HepG2 (cell line): ENCODE results near the gene PPARA. TPM values are rescaled to one million over a fixed set of nuclear protein-coding genes. Genes with fewer than 3 reads are reported as not detected.

Experiments
- ATAC-seq: fragments of 200-7000 bp; cut with Tn5 transposase; 3 replicates; pipeline ENCODE4 v1.9.1; 2020; ENCODE audit warnings: mild to moderate bottlenecking, moderate library complexity
- BruUV-seq: library from RNA; stranded (reverse); fragments of 400-500 nt; replicated peaks from 2 replicates; lab custom pipeline; 2021; lab: Mats Ljungman, UMichigan
- CTCF ChIA-PET: fragments of 300-600 bp; formaldehyde crosslinking; extraction: SDS; loops from one replicate; lab custom pipeline; 2021; ENCODE audit warnings: low total read pairs, inconsistent platforms, low intra/inter-chr PET ratio; lab: Yijun Ruan, JAX
- POLR2A ChIA-PET: fragments of 350-600 bp; sonication (Branson Sonifier 250); formaldehyde crosslinking; loops from one replicate; lab custom pipeline; 2020; ENCODE audit warnings: antibody characterized with exemption, inconsistent platforms; lab: Yijun Ruan, JAX
- DNase-seq: peaks from one replicate; pipeline ENCODE4 v3.0.0-alpha.2; 2015; ENCODE audit warnings: low spot score
- FAIRE-seq: peaks from 3 replicates; lab custom pipeline; 2011; peaks lifted over from hg19 to GRCh38; lab: Jason Lieb, UNC
- H2AFZ ChIP-seq: one replicate; pipeline ENCODE4 v1.6.1; 2011; ENCODE audit warnings: low read length, inconsistent platforms
- H3K27ac ChIP-seq: fragments of 300-600 bp; 3 replicates; pipeline ENCODE4 v1.8.0; 2011; ENCODE audit warnings: mixed run types, mild to moderate bottlenecking, mixed read lengths, low read length, inconsistent platforms; ENCODE audit not compliant: insufficient read depth; ENCODE audit errors: extremely low read length
- H3K27me3 ChIP-seq, 2 experiments: fragments of 200-600 bp in 1 of 2; 2 replicates in 1 of 2; 3 replicates in 1 of 2; pipeline versions ENCODE4 v1.6.0 to v1.8.0; 2011; ENCODE audit warnings: low read length in 2 of 2, mild to moderate bottlenecking in 2 of 2, moderate library complexity in 2 of 2, inconsistent platforms in 1 of 2; ENCODE audit not compliant: insufficient read depth in 2 of 2, control insufficient read depth in 1 of 2
- H3K36me3 ChIP-seq, 2 experiments: fragments of 200-600 bp in 1 of 2; replicated peaks in 1 of 2; 2 replicates in 1 of 2; 3 replicates in 1 of 2; pipeline versions ENCODE4 v1.5.1 to v1.8.0; 2011; ENCODE audit warnings: low read length in 2 of 2, inconsistent platforms in 1 of 2; ENCODE audit not compliant: insufficient read depth in 2 of 2, control insufficient read depth in 1 of 2
- H3K4me1 ChIP-seq: 2 replicates; pipeline ENCODE4 v1.5.1; 2012; ENCODE audit warnings: low read length, inconsistent platforms; ENCODE audit not compliant: insufficient read depth
- H3K4me2 ChIP-seq: 2 replicates; pipeline ENCODE4 v1.6.0; 2011; ENCODE audit warnings: low read depth, low read length, inconsistent platforms
- H3K4me3 ChIP-seq, 3 experiments: fragments of 200-600 bp in 1 of 3; sonication (generic), shearing (Covaris generic) in 1 of 3; replicated peaks in 1 of 3; 2 replicates each; pipeline ENCODE4 v1.5.1; 2011 to 2016; ENCODE audit warnings: low read length in 3 of 3, inconsistent platforms in 2 of 3, low read depth in 2 of 3, mild to moderate bottlenecking in 2 of 3, control low read depth in 1 of 3, mixed read lengths in 1 of 3; ENCODE audit not compliant: insufficient read depth in 1 of 3
- H3K79me2 ChIP-seq: one replicate; pipeline ENCODE4 v1.6.1; 2011; ENCODE audit warnings: low read length, inconsistent platforms; ENCODE audit not compliant: insufficient read depth
- H3K9ac ChIP-seq: 2 replicates; pipeline ENCODE4 v1.6.0; 2011; ENCODE audit warnings: mild to moderate bottlenecking, low read depth, low read length, inconsistent platforms; ENCODE audit not compliant: insufficient read depth
- H3K9me3 ChIP-seq: 2 replicates; pipeline ENCODE4 v1.5.1; 2012; ENCODE audit warnings: mild to moderate bottlenecking, low read length
- H4K20me1 ChIP-seq: 2 replicates; pipeline ENCODE4 v1.6.0; 2011; ENCODE audit warnings: inconsistent platforms, mild to moderate bottlenecking, low read length, moderate library complexity; ENCODE audit not compliant: insufficient read depth
- CENPT ChIP-seq: sonication (generic); formaldehyde crosslinking; IDR thresholded peaks from 2 replicates; pipeline ENCODE4 v1.8.0; 2022; ENCODE audit warnings: low read depth, mild to moderate bottlenecking, moderate library complexity, missing genetic modification reagents
- HOXD1 ChIP-seq: sonication (generic); formaldehyde crosslinking; IDR thresholded peaks from 2 replicates; pipeline ENCODE4 v1.5.0; 2020; ENCODE audit warnings: missing genetic modification reagents
- KAT2B ChIP-seq: fragments of 150-350 bp; IDR thresholded peaks from 2 replicates; pipeline ENCODE4 v1.6.1; 2014; ENCODE audit warnings: low read depth, low read length, borderline replicate concordance
- NR3C1 ChIP-seq: sonication (generic); formaldehyde crosslinking; IDR thresholded peaks from 2 replicates; pipeline ENCODE4 v1.4.0; 2020; ENCODE audit warnings: missing genetic modification reagents
- SMAD3 ChIP-seq: sonication (generic); formaldehyde crosslinking; IDR thresholded peaks from 2 replicates; pipeline ENCODE4 v1.4.0; 2020; ENCODE audit warnings: missing genetic modification reagents
- SNAPC2 ChIP-seq: sonication (generic); formaldehyde crosslinking; IDR thresholded peaks from 2 replicates; pipeline ENCODE4 v1.8.1; 2022; ENCODE audit warnings: mild to moderate bottlenecking, missing genetic modification reagents
- ZBTB1 ChIP-seq: sonication (generic); formaldehyde crosslinking; IDR thresholded peaks from 2 replicates; pipeline ENCODE4 v1.4.0; 2020; ENCODE audit warnings: missing genetic modification reagents, borderline replicate concordance
- ZNF530 ChIP-seq: sonication (generic); formaldehyde crosslinking; IDR thresholded peaks from 2 replicates; pipeline ENCODE4 v1.5.0; 2020; ENCODE audit warnings: low read depth, mild to moderate bottlenecking, missing genetic modification reagents
- ZNF629 ChIP-seq: sonication (generic); formaldehyde crosslinking; conservative IDR thresholded peaks from 2 replicates; pipeline ENCODE4 v1.5.0; 2020; ENCODE audit warnings: missing genetic modification reagents
- ZNF782 ChIP-seq: sonication (generic); formaldehyde crosslinking; IDR thresholded peaks from 2 replicates; pipeline ENCODE4 v1.4.0; 2020; ENCODE audit warnings: missing genetic modification reagents, mild to moderate bottlenecking, borderline replicate concordance
- WGBS: methylation state at CpG from one replicate; pipeline ENCODE4 v1.1.6; 2017; ENCODE audit warnings: low lambda C conversion rate; 5-methylcytosine and 5-hydroxymethylcytosine counted together
- in situ Hi-C: cut with HindIII; loops from 2 replicates; pipeline ENCODE4 v1.10.0; 2017; ENCODE audit warnings: low pct_unique_long_range_greater_than_20kb; ENCODE audit not compliant: extremely low pct_ligation_motif_present
- intact Hi-C: fragments of 100-400 bp; cut with micrococcal nuclease; formaldehyde crosslinking; loops from one replicate; pipeline ENCODE4 v1.10.0; 2022; ENCODE audit not compliant: unreplicated experiment
- polyA plus RNA-seq, 8 experiments: library from polyadenylated mRNA; depleted of rRNA in 3 of 8; stranded (reverse) in 7 of 8; unstranded in 1 of 8; fragments of >200 nt; fragmentation: Illumina TruSeq in 4 of 8; extraction: Trizol in 4 of 8; gene quantifications; 2 replicates each; pipeline versions ENCODE4 v1.2.1 to v1.2.3, GENCODE V29; 2011 to 2016; ENCODE audit warnings: low read depth in 4 of 8, missing spikeins in 1 of 8, mixed read lengths in 1 of 8; ENCODE audit not compliant: insufficient read depth in 1 of 8
- total RNA-seq, 5 experiments: library from RNA; depleted of rRNA; stranded (reverse); fragments of >200 nt; fragmentation: Illumina TruSeq; extraction: Trizol; gene quantifications; 2 replicates each; pipeline ENCODE4 v1.2.3, GENCODE V29; 2016; ENCODE audit warnings: low read depth in 1 of 5
- TF ChIP-seq, protein P1 (sequence below): sonication (generic); formaldehyde crosslinking; IDR thresholded peaks from 2 replicates; pipeline ENCODE4 v1.4.0; 2020; ENCODE audit warnings: mild to moderate bottlenecking, missing genetic modification reagents, borderline replicate concordance

PPARA gene
- total and polyA plus RNA-seq, 2 of the 13 experiments (the other 11 are each of a cell fraction or from before 2014, with no cell fraction given) = 18.2 to 24.7 TPM

- peaks cover under 1% of the 10 kb centered on the region for H3K79me2 ChIP-seq
- DNase-seq (no peak), FAIRE-seq (no peak), ATAC-seq (no peak)
- no peaks in the 10 kb centered on the region for H3K27me3 ChIP-seq
- H3K4me2 ChIP-seq = no peak overlapping the region
- BruUV-seq = no TSS peak
- H3K4me1 ChIP-seq = peaks cover 21% of the 10 kb centered on the region
- no peaks in the 10 kb centered on the region for H4K20me1 ChIP-seq
- no peaks in the 10 kb centered on the region for H3K9me3 ChIP-seq
- no peak overlapping the region for H3K9ac ChIP-seq
- in situ Hi-C loops = no loop called here
- peaks cover 3% of the 10 kb centered on the region in 2 experiments; a peak in 2 of 5 replicates for H3K36me3 ChIP-seq
- no peak overlapping the region for H3K4me3 ChIP-seq
- no peak overlapping the region for H3K27ac ChIP-seq
- WGBS = 96% methylated on average over 8 of the region's 10 CpGs
- CTCF ChIA-PET = no interaction called here
- intact Hi-C loops = no loop called here
- TF ChIP-seq KAT2B (no peak), SNAPC2 (CRISPR knock-in tag) (no peak), ZNF629 (CRISPR knock-in tag) (no peak), HOXD1 (CRISPR knock-in tag) (no peak), SMAD3 (no peak), ZBTB1 (CRISPR knock-in tag) (no peak), ZNF530 (no peak), CENPT (CRISPR knock-in tag) (no peak), ZNF782 (no peak)
- POLR2A ChIA-PET = interaction anchor here (1.3 kb wide), 1 partner anchor 21 kb away, joined by 6 read pairs; the partner anchor contains the start of gene TTC38
- no peak overlapping the region for H2AFZ ChIP-seq
Observed at GRCh38 chr22:46246178-46246577, 95.9 kb downstream of the PPARA start.

GRCh38 chr22:46247443-46247975 lies 97.2 kb downstream of the PPARA start:
- BruUV-seq = no TSS peak

More at GRCh38 chr22:46247443-46247975, 97.2 kb downstream of the PPARA start:
- ChIA-PET POLR2A (interaction anchor here (0.5 to 7.2 kb wide), 2 partner anchors 21 to 95 kb away, joined by 3 to 83 read pairs; partner anchors contain the start of gene TTC38), CTCF (no interaction called here)
- WGBS = 100% methylated on average over 1 of the region's 2 CpGs
- Histone ChIP-seq H3K79me2 (peaks cover 4% of the 10 kb centered on the region), H3K4me2 (no peak overlapping the region), H3K4me3 (no peak overlapping the region), H3K36me3 (peaks cover 3% of the 10 kb centered on the region in 2 experiments; a peak in 2 of 5 replicates), H3K27me3 (no peaks in the 10 kb centered on the region), H3K27ac (no peak overlapping the region), H3K9me3 (no peaks in the 10 kb centered on the region), H2AFZ (no peak overlapping the region), H4K20me1 (no peaks in the 10 kb centered on the region), H3K9ac (no peak overlapping the region), H3K4me1 (peaks cover 30% of the 10 kb centered on the region)
- TF ChIP-seq HOXD1 (CRISPR knock-in tag) = no peak
- TF ChIP-seq, protein P1, sequence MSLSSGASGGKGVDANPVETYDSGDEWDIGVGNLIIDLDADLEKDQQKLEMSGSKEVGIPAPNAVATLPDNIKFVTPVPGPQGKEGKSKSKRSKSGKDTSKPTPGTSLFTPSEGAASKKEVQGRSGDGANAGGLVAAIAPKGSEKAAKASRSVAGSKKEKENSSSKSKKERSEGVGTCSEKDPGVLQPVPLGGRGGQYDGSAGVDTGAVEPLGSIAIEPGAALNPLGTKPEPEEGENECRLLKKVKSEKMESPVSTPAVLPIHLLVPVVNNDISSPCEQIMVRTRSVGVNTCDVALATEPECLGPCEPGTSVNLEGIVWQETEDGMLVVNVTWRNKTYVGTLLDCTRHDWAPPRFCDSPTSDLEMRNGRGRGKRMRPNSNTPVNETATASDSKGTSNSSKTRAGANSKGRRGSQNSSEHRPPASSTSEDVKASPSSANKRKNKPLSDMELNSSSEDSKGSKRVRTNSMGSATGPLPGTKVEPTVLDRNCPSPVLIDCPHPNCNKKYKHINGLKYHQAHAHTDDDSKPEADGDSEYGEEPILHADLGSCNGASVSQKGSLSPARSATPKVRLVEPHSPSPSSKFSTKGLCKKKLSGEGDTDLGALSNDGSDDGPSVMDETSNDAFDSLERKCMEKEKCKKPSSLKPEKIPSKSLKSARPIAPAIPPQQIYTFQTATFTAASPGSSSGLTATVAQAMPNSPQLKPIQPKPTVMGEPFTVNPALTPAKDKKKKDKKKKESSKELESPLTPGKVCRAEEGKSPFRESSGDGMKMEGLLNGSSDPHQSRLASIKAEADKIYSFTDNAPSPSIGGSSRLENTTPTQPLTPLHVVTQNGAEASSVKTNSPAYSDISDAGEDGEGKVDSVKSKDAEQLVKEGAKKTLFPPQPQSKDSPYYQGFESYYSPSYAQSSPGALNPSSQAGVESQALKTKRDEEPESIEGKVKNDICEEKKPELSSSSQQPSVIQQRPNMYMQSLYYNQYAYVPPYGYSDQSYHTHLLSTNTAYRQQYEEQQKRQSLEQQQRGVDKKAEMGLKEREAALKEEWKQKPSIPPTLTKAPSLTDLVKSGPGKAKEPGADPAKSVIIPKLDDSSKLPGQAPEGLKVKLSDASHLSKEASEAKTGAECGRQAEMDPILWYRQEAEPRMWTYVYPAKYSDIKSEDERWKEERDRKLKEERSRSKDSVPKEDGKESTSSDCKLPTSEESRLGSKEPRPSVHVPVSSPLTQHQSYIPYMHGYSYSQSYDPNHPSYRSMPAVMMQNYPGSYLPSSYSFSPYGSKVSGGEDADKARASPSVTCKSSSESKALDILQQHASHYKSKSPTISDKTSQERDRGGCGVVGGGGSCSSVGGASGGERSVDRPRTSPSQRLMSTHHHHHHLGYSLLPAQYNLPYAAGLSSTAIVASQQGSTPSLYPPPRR (CRISPR knock-in tag) = no peak
- no peak for TF ChIP-seq NR3C1
- DNase-seq (no peak), ATAC-seq (no peak), FAIRE-seq (no peak)
- intact Hi-C loops = no loop called here
- in situ Hi-C loops = no loop called here
